ENCODE measurements around the gene SYCP2L.

SYCP2L gene

GRCh38 chr6:11008821-11009220, 122.0 kb downstream of the SYCP2L start:
- no peak for FAIRE-seq

DNA sequence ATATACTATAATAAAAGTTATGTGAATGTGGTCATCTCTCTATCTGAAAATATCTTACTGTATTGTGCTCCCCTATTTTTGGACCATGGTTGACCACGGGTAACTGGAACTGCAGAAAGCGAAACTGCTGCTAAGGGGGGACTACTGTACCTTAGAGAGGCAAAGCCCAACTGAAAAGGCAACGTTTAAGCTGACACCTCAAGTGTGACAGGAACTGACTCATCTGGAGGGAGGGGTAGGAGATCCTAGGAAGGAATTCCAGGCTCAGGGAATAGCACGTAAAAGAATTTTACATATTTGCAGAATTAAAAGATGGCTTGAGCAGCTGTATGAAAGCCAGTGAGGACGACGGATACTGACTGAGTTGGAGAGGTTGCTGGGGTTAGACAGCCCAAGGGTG, 122.5 kb downstream of the SYCP2L start:
- FAIRE-seq = no peak

DNA sequence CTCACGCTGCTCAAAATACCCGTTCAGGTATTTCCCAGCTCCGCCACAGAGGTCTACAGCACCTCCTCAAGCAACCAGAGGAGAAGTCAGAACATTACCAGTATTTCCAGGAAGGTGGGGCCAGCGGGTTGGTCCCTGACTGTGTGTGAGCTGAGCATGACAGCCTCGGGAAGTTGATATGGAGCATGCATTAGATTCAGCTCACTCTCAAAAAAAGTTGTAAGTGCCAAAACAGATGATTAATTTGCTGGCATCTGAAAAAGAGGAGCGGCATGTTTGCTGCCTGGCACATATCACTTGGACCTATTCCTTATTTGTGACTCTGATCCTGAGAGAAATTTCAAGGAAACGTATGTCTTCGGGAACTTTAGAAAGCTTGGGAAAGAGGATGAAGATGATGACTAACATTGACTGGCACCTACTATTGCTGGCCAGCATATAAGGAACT, 125.0 kb downstream of the SYCP2L start:
- no peak for FAIRE-seq

DNA sequence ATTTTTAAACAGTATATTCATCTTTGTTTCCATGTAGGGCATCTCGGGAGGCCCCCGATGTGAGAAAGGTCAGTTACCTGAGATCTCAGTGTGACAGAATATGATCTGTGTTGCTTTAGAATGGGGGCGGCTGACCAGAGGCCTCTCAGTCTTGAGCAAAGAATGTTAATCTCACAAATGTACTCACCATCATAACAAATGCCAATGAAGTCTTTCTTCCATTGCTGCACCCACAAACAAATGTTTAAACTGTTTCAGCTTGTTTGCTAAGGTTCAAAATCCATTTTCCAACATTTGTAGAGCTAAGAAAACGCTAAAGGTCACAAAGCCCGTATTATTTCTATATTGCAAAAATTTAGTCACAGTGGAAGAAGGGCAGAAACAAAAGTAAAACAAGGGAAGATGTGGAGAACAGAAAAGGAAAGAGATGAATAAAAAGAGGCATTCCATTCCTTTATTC, 125.5 kb downstream of the SYCP2L start:
- no peak for FAIRE-seq

DNA sequence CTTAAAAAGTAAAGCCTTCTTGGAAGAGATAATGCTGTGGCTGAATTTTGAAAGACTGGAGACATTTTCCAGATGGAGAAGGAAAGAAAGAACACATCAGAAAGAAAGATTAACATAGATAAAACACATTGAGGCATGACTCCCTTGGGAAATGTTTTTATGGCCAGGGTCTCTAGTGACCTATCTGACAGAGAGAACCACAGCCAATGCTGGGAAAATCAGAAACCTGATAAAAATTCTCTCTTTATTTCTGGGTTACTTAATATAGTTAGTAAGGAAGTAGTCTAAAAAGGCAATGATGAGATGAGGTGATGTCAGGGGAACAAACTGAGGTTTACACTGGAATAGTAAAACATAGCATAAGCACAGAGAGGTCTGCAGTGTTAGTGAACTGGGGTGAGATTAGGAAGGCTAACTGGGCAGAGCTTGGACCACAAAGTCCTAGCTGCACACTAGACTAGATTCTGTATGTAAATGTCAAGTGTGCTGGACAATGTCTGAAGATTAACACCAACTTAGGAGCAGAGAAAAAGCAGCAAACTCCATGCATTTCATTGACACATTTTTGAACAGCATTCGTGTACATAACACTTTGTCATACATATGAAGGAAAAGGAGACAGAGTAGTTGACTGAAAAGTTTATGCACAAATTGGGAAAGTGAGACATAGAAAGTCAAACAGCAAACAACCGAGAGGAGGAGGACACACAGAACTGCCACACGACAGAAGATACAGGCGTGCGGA, 126.3 kb downstream of the SYCP2L start:
- FAIRE-seq = no peak

- FAIRE-seq = no peak
Measured at GRCh38 chr6:11013721-11014070, 126.8 kb downstream of the SYCP2L start.

DNA sequence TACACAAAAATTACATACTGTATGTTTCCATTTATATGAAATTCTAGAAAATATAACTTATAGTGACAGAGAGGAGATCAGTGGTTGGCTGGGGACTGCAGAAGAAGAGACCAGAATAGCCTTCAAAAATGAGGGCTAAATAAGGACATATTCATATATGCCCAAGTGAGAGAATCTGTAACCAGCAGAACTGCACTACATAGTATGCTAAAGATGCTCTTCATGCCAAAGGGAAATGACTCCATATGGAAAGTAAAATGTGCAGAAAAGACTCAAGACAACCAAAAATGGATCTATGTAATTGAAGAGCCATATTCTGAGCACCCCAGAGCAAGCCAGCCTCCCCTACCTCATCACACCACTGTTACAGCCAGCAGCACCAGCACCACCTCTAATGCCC, 128.2 kb downstream of the SYCP2L start:
- no peak for FAIRE-seq

DNA sequence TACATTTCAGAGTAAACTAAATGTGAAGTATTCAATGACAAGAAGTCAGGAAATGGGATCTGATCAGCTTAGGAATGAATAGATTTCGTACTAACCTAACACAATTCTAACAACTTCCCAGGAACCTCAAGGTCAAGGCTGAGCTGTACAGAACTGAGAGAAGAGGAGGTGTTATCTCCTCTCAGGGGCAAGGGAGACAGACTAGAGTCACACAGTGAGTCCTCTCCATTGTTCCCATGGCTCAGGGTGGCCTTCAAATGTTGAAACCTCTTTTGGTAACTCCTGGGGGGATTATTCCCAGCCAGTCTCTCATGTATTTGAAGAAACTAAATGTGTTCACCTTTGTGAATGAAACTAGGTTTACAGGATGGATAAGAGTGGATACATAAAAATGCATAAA, 129.6 kb downstream of the SYCP2L start:
- FAIRE-seq = no peak

DNA sequence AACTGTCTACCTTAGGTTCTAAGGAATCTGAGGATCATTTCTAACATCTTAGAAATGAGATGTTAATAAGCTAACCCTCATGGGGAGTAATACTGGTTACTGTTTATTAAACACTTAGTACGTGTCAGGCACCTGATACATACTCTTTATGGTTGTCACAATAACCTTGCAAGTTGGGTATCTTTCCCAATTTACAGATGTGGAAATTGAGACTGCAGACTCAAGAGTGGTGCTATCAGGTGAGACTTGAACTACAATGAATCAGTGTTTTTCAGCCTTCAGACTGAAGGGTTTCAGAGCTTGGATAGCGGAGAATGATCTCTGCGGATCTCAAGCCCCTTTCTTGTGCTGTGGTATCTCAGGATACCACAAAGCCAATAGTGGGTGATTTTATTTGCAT, 130.2 kb downstream of the SYCP2L start:
- FAIRE-seq = no peak

DNA sequence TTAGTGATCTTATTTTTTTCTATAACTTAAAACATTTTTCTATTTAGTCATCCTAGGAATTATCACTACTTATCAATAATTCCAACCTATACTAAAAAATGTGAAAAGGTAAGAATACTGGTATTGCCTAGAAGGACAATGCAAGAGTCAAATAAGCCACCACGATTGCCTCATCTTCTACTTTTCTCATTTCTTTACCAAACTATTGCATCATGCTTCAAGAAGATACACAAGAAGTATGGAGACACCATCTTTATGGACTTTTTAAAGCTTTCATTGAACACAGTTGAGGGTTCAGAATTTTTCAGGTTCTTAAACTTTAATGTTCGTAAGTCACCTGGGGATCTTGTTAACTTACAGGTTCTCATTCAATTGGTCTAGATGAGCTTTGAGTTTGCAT, 131.4 kb downstream of the SYCP2L start:
- no peak for FAIRE-seq

DNA sequence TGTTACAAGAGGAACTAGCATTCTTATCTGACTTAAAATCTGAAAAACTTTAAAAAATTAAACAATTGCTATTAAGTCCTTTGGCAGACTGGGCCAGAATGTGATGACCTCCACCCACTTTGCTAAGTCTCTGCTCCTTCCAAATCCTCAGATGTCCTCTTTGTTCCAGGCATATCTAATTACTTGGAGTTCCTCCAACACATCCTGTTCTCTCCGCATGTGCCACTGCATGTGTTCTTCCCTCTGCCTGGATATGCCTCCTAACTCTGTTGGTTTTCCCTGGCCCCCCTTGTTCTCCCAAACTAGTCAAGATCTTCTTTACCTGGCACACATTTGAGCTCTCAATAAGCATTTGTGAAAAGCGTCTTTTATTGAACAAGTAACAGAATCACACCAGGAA, 134.2 kb downstream of the SYCP2L start:
- FAIRE-seq = no peak

DNA sequence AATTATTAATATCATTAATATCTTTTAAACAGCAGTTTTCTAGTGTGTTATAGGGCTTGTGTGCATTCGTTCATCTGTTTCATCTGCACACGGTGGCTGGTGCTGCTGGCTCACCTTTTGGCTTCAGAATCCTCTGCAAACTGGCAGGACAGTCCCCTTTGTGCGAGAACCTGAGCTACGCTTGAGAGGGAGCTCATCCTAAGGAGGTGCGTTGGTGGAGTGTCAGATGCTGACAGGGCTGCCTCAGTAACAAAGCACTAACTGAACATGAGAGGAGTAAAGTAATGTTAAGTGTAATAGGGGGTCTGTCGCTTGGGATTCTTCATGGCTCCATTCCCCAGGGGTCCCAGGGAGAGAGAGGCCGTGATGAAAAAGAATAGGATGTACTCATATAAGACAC, 134.9 kb downstream of the SYCP2L start:
- FAIRE-seq = no peak

DNA sequence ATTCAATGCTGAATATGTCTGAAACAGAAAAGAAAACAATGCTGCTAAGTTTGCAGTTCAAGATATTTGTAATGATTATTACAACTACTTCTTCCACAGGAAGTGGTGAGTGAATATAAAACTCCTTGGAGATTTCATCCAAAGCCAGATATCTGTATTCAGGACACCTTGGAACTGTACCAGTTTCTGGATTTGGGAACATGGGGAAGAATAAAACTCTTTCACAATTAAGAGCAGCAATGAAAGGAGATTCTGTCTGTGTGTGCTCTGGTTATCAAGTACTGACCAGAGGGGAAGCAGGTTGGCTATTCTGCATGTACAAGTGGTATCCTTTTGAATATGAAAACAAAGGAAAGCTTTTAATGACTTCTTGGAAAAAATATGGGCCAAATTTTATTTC, 136.2 kb downstream of the SYCP2L start:
- no peak for FAIRE-seq

Data from endometrium (tissue), 2 donors.